PFSK-1 (cell line): ENCODE results near the gene FAM120C.

Source experiments
- POLR2AphosphoS5 ChIP-seq: IDR thresholded peaks from 2 replicates; pipeline ENCODE4 v1.6.1; 2012; ENCODE audit warnings: low read depth, mild to moderate bottlenecking, control low read depth, low read length, moderate library complexity
- TAF1 ChIP-seq: IDR thresholded peaks from 2 replicates; pipeline ENCODE4 v1.6.1; 2012; ENCODE audit warnings: low read length, control low read depth, borderline replicate concordance; ENCODE audit not compliant: insufficient read depth

- no peak for TF ChIP-seq TAF1
- peak; percentile 0; the same call in 1 of the 2 replicates for TF ChIP-seq POLR2AphosphoS5
These were observed 138.1 kb downstream of the FAM120C start for GRCh38 chrX:54044877-54045338.
